ENCODE data around the gene F2RL3. TPM values are rescaled to one million over a fixed set of nuclear protein-coding genes. Genes with fewer than 3 reads are reported as not detected.
"Not testable (repeated sequence)": the region's sequence is repeated elsewhere in the genome, so short reads cannot be mapped to it uniquely, and the experiment has no call there.

F2RL3 gene
- total and polyA plus RNA-seq, 2 experiments from 2014 or later, result 0.33 to 1.0 TPM

GRCh38 chr19:16934489-16934888, 45.7 kb downstream of the F2RL3 start:
- Histone ChIP-seq H3K4me3 (no peak overlapping the region), H3K4me1 (ENCODE audit: low read depth) (no peaks in the 10 kb centered on the region), H3K27ac (no peak overlapping the region), H3K36me3 (no peaks in the 10 kb centered on the region), H3K9me3 (ENCODE audit: low read depth) (no peaks in the 10 kb centered on the region), H3K27me3 (no peaks in the 10 kb centered on the region)
- TF ChIP-seq, protein P1, sequence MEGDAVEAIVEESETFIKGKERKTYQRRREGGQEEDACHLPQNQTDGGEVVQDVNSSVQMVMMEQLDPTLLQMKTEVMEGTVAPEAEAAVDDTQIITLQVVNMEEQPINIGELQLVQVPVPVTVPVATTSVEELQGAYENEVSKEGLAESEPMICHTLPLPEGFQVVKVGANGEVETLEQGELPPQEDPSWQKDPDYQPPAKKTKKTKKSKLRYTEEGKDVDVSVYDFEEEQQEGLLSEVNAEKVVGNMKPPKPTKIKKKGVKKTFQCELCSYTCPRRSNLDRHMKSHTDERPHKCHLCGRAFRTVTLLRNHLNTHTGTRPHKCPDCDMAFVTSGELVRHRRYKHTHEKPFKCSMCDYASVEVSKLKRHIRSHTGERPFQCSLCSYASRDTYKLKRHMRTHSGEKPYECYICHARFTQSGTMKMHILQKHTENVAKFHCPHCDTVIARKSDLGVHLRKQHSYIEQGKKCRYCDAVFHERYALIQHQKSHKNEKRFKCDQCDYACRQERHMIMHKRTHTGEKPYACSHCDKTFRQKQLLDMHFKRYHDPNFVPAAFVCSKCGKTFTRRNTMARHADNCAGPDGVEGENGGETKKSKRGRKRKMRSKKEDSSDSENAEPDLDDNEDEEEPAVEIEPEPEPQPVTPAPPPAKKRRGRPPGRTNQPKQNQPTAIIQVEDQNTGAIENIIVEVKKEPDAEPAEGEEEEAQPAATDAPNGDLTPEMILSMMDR (IDR thresholded peaks at IDR 0.05; ENCODE audit: low read depth, low read length), result no peak
- no peak for DNase-seq (ENCODE audit: low read depth in 1 of 2, low spot score in 1 of 2)

DNA sequence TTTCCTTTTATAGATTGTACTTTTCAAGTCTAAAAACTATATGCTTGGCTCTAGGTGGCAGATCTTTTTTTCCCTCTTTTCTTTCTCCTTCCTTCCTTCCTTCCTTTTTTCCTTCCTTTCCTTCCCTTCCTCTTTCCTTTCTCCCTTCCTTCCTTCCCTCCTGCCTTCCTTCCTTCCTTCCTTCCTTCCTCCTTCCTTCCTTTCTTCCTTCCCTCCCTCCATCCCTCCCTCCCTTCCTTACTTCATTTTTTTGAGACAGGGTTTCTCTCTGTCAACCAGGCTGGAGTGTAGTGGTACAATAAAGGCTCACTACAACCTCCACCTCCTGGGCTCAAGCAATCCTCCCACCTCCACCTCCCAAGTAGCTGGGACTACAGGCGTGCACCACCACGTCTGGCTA, 48.1 kb downstream of the F2RL3 start:
- no peak overlapping the region for H3K27ac ChIP-seq
- H3K4me3 ChIP-seq, result no peak overlapping the region
- H3K27me3 ChIP-seq, result no peaks in the 10 kb centered on the region
- no peak for DNase-seq (ENCODE audit: low read depth in 1 of 2, low spot score in 1 of 2)
- TF ChIP-seq, protein P1 (IDR thresholded peaks at IDR 0.05; ENCODE audit: low read depth, low read length), result no peak
- no peaks in the 10 kb centered on the region for H3K9me3 ChIP-seq (ENCODE audit: low read depth)
- H3K4me1 ChIP-seq (ENCODE audit: low read depth), result no peaks in the 10 kb centered on the region
- H3K36me3 ChIP-seq, result no peaks in the 10 kb centered on the region

DNA sequence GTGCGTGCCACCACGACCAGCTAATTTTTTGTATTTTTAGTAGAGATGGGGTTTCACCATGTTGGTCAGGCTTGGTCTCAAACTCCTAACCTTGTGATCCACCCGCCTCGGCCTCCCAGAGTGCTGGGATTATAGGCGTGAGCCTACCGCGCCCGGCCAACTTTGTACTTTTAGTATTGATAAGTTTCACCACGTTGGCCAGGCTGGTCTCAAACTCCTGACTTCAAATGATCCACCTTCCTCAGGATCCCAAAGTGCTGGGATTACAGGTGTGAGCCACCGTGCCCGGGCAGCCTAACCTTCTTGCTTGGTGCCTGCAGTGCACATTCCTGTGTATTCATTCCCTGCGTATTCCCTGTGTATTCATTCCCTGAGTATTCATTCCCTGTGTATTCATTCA, 49.0 kb downstream of the F2RL3 start:
- H3K4me3 ChIP-seq; H3K4me1 ChIP-seq (ENCODE audit: low read depth); DNase-seq (ENCODE audit: low read depth in 1 of 2, low spot score in 1 of 2); H3K27ac ChIP-seq; H3K9me3 ChIP-seq (ENCODE audit: low read depth); H3K36me3 ChIP-seq; H3K27me3 ChIP-seq: not testable (repeated sequence)

DNA sequence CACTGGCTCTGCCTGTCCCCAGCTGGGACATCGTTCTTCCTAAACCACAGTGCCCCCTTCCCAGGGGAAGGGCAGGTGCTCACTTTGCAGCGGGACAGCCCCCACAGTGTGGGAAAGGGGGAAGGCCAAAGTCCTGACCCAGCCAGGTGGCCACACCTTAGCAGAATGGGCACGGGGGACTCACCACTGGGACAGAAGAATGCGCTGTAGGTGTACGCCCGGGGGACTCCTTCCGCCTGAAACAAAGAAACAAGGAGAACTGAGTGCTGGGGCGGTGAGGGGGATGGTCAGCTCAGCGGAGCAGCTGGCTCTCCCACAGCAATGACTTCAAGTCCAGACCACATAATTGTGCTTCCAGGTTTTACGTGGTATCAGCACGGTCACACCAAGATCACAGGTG, 49.4 kb downstream of the F2RL3 start:
- H3K27me3 ChIP-seq, result no peaks in the 10 kb centered on the region
- no peaks in the 10 kb centered on the region for H3K4me1 ChIP-seq (ENCODE audit: low read depth)
- no peaks in the 10 kb centered on the region for H3K36me3 ChIP-seq
- H3K4me3 ChIP-seq, result no peak overlapping the region
- no peak for DNase-seq (ENCODE audit: low read depth in 1 of 2, low spot score in 1 of 2)
- no peak overlapping the region for H3K27ac ChIP-seq
- H3K9me3 ChIP-seq (ENCODE audit: low read depth), result no peaks in the 10 kb centered on the region
- TF ChIP-seq, protein P1 (IDR thresholded peaks at IDR 0.05; ENCODE audit: low read depth, low read length), result no peak

DNA sequence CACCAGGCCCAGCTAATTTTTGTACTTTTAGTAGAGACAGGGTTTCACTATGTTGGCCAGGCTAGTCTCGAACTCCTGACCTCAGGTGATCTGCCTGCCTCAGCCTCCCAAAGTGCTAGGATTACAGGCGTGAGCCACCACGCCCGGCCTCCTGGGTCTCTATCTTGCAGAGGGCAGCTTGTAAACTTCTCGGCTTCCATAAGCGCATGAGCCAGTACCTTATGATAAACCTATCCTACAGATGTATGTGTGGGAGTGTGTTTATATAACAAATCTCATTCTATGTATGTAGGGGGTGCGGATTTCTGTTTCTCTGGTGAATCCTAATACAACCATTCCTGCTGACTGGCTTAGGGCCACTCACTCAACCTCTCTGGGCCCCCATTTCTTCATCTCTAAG, 51.3 kb downstream of the F2RL3 start:
- H3K9me3 ChIP-seq (ENCODE audit: low read depth); H3K27me3 ChIP-seq; H3K36me3 ChIP-seq; H3K27ac ChIP-seq; H3K4me3 ChIP-seq; DNase-seq (ENCODE audit: low read depth in 1 of 2, low spot score in 1 of 2): not testable (repeated sequence)
- peaks cover 11% of the 10 kb centered on the region for H3K4me1 ChIP-seq (ENCODE audit: low read depth)

DNA sequence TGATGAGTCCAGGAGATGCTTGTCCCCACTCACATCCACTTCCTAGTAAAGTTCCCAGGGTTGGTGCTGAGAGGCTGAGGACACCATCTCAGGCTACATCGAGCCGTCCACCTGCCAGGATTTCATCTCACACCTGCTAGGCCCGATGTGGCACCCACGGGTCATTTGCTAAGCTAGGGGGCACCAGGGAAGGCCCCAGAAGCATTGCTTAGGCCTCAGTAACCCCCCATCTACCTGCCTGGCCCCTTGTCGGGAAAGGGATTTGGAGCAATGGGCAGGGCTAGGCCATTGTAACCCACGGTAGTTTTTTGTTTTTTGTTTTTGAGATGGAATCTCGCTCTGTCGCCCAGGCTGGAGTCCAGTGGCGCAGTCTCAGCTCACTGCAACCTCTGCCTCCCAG, 51.8 kb downstream of the F2RL3 start:
- no peaks in the 10 kb centered on the region for H3K27me3 ChIP-seq
- no peak overlapping the region for H3K27ac ChIP-seq
- DNase-seq (ENCODE audit: low read depth in 1 of 2, low spot score in 1 of 2), result no peak
- H3K9me3 ChIP-seq (ENCODE audit: low read depth), result no peaks in the 10 kb centered on the region
- H3K4me3 ChIP-seq, result no peak overlapping the region
- H3K36me3 ChIP-seq, result no peaks in the 10 kb centered on the region
- peaks cover 16% of the 10 kb centered on the region for H3K4me1 ChIP-seq (ENCODE audit: low read depth)
- TF ChIP-seq, protein P1 (IDR thresholded peaks at IDR 0.05; ENCODE audit: low read depth, low read length), result no peak

Other genes with a start within 250 kb of the F2RL3 start
- 63.0 and 67.2 TPM in 2 replicates for gene SMIM7, start 228.9 kb upstream of the F2RL3 start, total RNA-seq
- 88.2 and 104 TPM in 2 replicates for gene SMIM7, start 228.9 kb upstream of the F2RL3 start, polyA plus RNA-seq
- gene TMEM38A, start 227.9 kb upstream of the F2RL3 start, total RNA-seq, result 27.6 and 28.3 TPM in 2 replicates
- gene TMEM38A, start 227.9 kb upstream of the F2RL3 start, polyA plus RNA-seq, result 33.4 and 41.1 TPM in 2 replicates
- gene NWD1, start 169.2 kb upstream of the F2RL3 start, total RNA-seq, result 0.03 and 0.04 TPM in 2 replicates
- not detected in 2 replicates for gene NWD1, start 169.2 kb upstream of the F2RL3 start, polyA plus RNA-seq
- 48.3 and 75.3 TPM in 2 replicates for gene SIN3B, start 59.6 kb upstream of the F2RL3 start, total RNA-seq
- gene SIN3B, start 59.6 kb upstream of the F2RL3 start, polyA plus RNA-seq, result 37.1 and 52.0 TPM in 2 replicates
- gene CPAMD8, start 137.8 kb downstream of the F2RL3 start, total RNA-seq, result 31.8 and 53.4 TPM in 2 replicates
- gene CPAMD8, start 137.8 kb downstream of the F2RL3 start, polyA plus RNA-seq, result 18.1 and 27.1 TPM in 2 replicates
- gene HAUS8, start 186.5 kb downstream of the F2RL3 start, total RNA-seq, result 4.1 and 14.2 TPM in 2 replicates
- 11.5 and 16.3 TPM in 2 replicates for gene HAUS8, start 186.5 kb downstream of the F2RL3 start, polyA plus RNA-seq
- gene MYO9B, start 186.8 kb downstream of the F2RL3 start, total RNA-seq, result 47.9 and 50.8 TPM in 2 replicates
- 17.7 and 20.8 TPM in 2 replicates for gene MYO9B, start 186.8 kb downstream of the F2RL3 start, polyA plus RNA-seq

Measured in cardiac muscle cell (in vitro differentiated cells and primary cell).